CD4-positive, alpha-beta T cell treated with Interleukin-15 for 4 hours (primary cell): ENCODE measurements around the gene SNTG2.
"Not testable (repeated sequence)": the region's sequence is repeated elsewhere in the genome, so short reads cannot be mapped to it uniquely, and the experiment has no call there.

Source experiments
- DNase-seq: peaks from one replicate; pipeline ENCODE4 v3.0.0-alpha.2; 2020; ENCODE audit warnings: low spot score

SNTG2 gene

GRCh38 chr2:1375794-1376193 is 425.1 kb downstream of the SNTG2 start:
- DNase-seq, result no peak

GRCh38 chr2:1377473-1377872 is 426.8 kb downstream of the SNTG2 start:
- DNase-seq, result no peak

GRCh38 chr2:1378456-1379150 is 428.0 kb downstream of the SNTG2 start:
- DNase-seq, result no peak

- no peak for DNase-seq
Measured at GRCh38 chr2:1381644-1382043, 431.0 kb downstream of the SNTG2 start.

GRCh38 chr2:1387954-1388725 is 437.5 kb downstream of the SNTG2 start:
- DNase-seq, result not testable (repeated sequence)

- not testable (repeated sequence) for DNase-seq
Measured at GRCh38 chr2:1390118-1390517, 439.5 kb downstream of the SNTG2 start.

- no peak for DNase-seq
Measured at GRCh38 chr2:1393321-1393720, 442.7 kb downstream of the SNTG2 start.

- DNase-seq, result no peak
Measured at GRCh38 chr2:1394709-1395408, 444.2 kb downstream of the SNTG2 start.

- no peak for DNase-seq
Measured at GRCh38 chr2:1397350-1397749, 446.7 kb downstream of the SNTG2 start.

- no peak for DNase-seq
Measured at GRCh38 chr2:1398191-1398590, 447.5 kb downstream of the SNTG2 start.

- no peak for DNase-seq
Measured at GRCh38 chr2:1400943-1401735, 450.5 kb downstream of the SNTG2 start.

GRCh38 chr2:1402064-1402463 is 451.4 kb downstream of the SNTG2 start:
- no peak for DNase-seq

GRCh38 chr2:1403565-1403964 is 452.9 kb downstream of the SNTG2 start:
- no peak for DNase-seq

GRCh38 chr2:1405124-1405523 is 454.5 kb downstream of the SNTG2 start:
- no peak for DNase-seq

GRCh38 chr2:1405967-1406366 is 455.3 kb downstream of the SNTG2 start:
- DNase-seq, result no peak

GRCh38 chr2:1406434-1406833 is 455.8 kb downstream of the SNTG2 start:
- no peak for DNase-seq

- DNase-seq, result no peak
Measured at GRCh38 chr2:1407950-1408675, 457.5 kb downstream of the SNTG2 start.

GRCh38 chr2:1413156-1413710 is 462.6 kb downstream of the SNTG2 start, which contains the start of gene TPO:
Gene TPO, plus strand, starts transcription at chr2:1413463. Its CDS starts 946 bp downstream, at chr2:1414409.
- DNase-seq, result no peak

- DNase-seq, result no peak
Measured at GRCh38 chr2:1414121-1414520, 463.5 kb downstream of the SNTG2 start.

- not testable (repeated sequence) for DNase-seq
Measured at GRCh38 chr2:1414901-1415300, 464.3 kb downstream of the SNTG2 start.

GRCh38 chr2:1415501-1415900 is 464.9 kb downstream of the SNTG2 start:
- no peak for DNase-seq
